ENCODE data around the gene SLC25A39. TPM values are rescaled to one million over a fixed set of nuclear protein-coding genes. Genes with fewer than 3 reads are reported as not detected.

The SLC25A39 gene
- total RNA-seq, 2 experiments from 2014 or later, result 193 to 200 TPM

GRCh38 chr17:44293509-44294226 lies 31.0 kb downstream of the SLC25A39 start:
- Mint-ChIP-seq H3K27me3 (no peaks in the 10 kb centered on the region), H3K9me3 (no peaks in the 10 kb centered on the region), H3K4me1 (peaks cover 5% of the 10 kb centered on the region), H3K4me3 (no peak overlapping the region), H3K27ac (no peak overlapping the region), H3K36me3 (no peaks in the 10 kb centered on the region)
- no peak for DNase-seq

GRCh38 chr17:44287651-44288050 lies 37.0 kb downstream of the SLC25A39 start:
- no peaks in the 10 kb centered on the region for H3K36me3 Mint-ChIP-seq
- no peak overlapping the region for H3K4me3 Mint-ChIP-seq
- H3K27me3 Mint-ChIP-seq, result no peaks in the 10 kb centered on the region
- H3K4me1 Mint-ChIP-seq, result no peaks in the 10 kb centered on the region
- no peaks in the 10 kb centered on the region for H3K9me3 Mint-ChIP-seq
- no peak overlapping the region for H3K27ac Mint-ChIP-seq
- DNase-seq, result no peak

GRCh38 chr17:44284024-44284400 lies 40.6 kb downstream of the SLC25A39 start:
- H3K27ac Mint-ChIP-seq, result no peak overlapping the region
- H3K9me3 Mint-ChIP-seq, result no peaks in the 10 kb centered on the region
- peaks cover 3% of the 10 kb centered on the region for H3K4me1 Mint-ChIP-seq
- H3K36me3 Mint-ChIP-seq, result no peaks in the 10 kb centered on the region
- DNase-seq, result no peak
- H3K4me3 Mint-ChIP-seq, result no peak overlapping the region
- peaks cover 5% of the 10 kb centered on the region for H3K27me3 Mint-ChIP-seq

GRCh38 chr17:44283344-44284023 lies 41.1 kb downstream of the SLC25A39 start:
- no peaks in the 10 kb centered on the region for H3K36me3 Mint-ChIP-seq
- H3K4me1 Mint-ChIP-seq, result peaks cover 3% of the 10 kb centered on the region
- H3K27me3 Mint-ChIP-seq, result peaks cover 5% of the 10 kb centered on the region
- no peak overlapping the region for H3K27ac Mint-ChIP-seq
- H3K9me3 Mint-ChIP-seq, result no peaks in the 10 kb centered on the region
- DNase-seq, result no peak
- H3K4me3 Mint-ChIP-seq, result no peak overlapping the region

- no peak for DNase-seq
- Mint-ChIP-seq H3K9me3 (no peaks in the 10 kb centered on the region), H3K4me3 (no peak overlapping the region), H3K27ac (no peak overlapping the region), H3K4me1 (peaks cover 3% of the 10 kb centered on the region), H3K27me3 (peaks cover 5% of the 10 kb centered on the region), H3K36me3 (no peaks in the 10 kb centered on the region)
These were observed 42.4 kb downstream of the SLC25A39 start for GRCh38 chr17:44282264-44282663.

GRCh38 chr17:44281570-44281969 lies 43.1 kb downstream of the SLC25A39 start:
- Mint-ChIP-seq H3K27me3 (peaks cover 5% of the 10 kb centered on the region), H3K9me3 (no peaks in the 10 kb centered on the region), H3K4me1 (peaks cover 3% of the 10 kb centered on the region), H3K4me3 (no peak overlapping the region), H3K27ac (no peak overlapping the region), H3K36me3 (no peaks in the 10 kb centered on the region)
- DNase-seq, result no peak

- DNase-seq, result no peak
- peaks cover 5% of the 10 kb centered on the region for H3K27me3 Mint-ChIP-seq
- H3K36me3 Mint-ChIP-seq, result no peaks in the 10 kb centered on the region
- no peak overlapping the region for H3K27ac Mint-ChIP-seq
- no peak overlapping the region for H3K4me3 Mint-ChIP-seq
- H3K4me1 Mint-ChIP-seq, result peaks cover 3% of the 10 kb centered on the region
- H3K9me3 Mint-ChIP-seq, result no peaks in the 10 kb centered on the region
These were observed 44.2 kb downstream of the SLC25A39 start for GRCh38 chr17:44280392-44280937.

GRCh38 chr17:44279666-44280391 lies 44.8 kb downstream of the SLC25A39 start:
- H3K4me1 Mint-ChIP-seq, result peaks cover 3% of the 10 kb centered on the region
- peak; percentile 10 for DNase-seq
- no peaks in the 10 kb centered on the region for H3K9me3 Mint-ChIP-seq
- no peak overlapping the region for H3K4me3 Mint-ChIP-seq
- H3K36me3 Mint-ChIP-seq, result no peaks in the 10 kb centered on the region
- no peak overlapping the region for H3K27ac Mint-ChIP-seq
- peaks cover 5% of the 10 kb centered on the region for H3K27me3 Mint-ChIP-seq

- Mint-ChIP-seq H3K9me3 (no peaks in the 10 kb centered on the region), H3K27me3 (peaks cover 5% of the 10 kb centered on the region), H3K4me1 (peaks cover 3% of the 10 kb centered on the region), H3K27ac (no peak overlapping the region), H3K36me3 (no peaks in the 10 kb centered on the region), H3K4me3 (no peak overlapping the region)
- DNase-seq, result no peak
These were observed 45.3 kb downstream of the SLC25A39 start for GRCh38 chr17:44279346-44279665.

GRCh38 chr17:44277976-44278375 lies 46.6 kb downstream of the SLC25A39 start:
- no peak overlapping the region for H3K4me3 Mint-ChIP-seq
- H3K27ac Mint-ChIP-seq, result no peak overlapping the region
- no peaks in the 10 kb centered on the region for H3K9me3 Mint-ChIP-seq
- no peaks in the 10 kb centered on the region for H3K36me3 Mint-ChIP-seq
- peaks cover 3% of the 10 kb centered on the region for H3K4me1 Mint-ChIP-seq
- peaks cover 5% of the 10 kb centered on the region for H3K27me3 Mint-ChIP-seq
- DNase-seq, result no peak

GRCh38 chr17:44273607-44274006 lies 51.0 kb downstream of the SLC25A39 start:
- Mint-ChIP-seq H3K36me3 (no peaks in the 10 kb centered on the region), H3K27ac (no peak overlapping the region), H3K4me3 (no peak overlapping the region), H3K27me3 (no peaks in the 10 kb centered on the region), H3K9me3 (no peaks in the 10 kb centered on the region), H3K4me1 (no peaks in the 10 kb centered on the region)
- no peak for DNase-seq

GRCh38 chr17:44272954-44273353 lies 51.7 kb downstream of the SLC25A39 start:
- no peak overlapping the region for H3K4me3 Mint-ChIP-seq
- no peaks in the 10 kb centered on the region for H3K4me1 Mint-ChIP-seq
- H3K27ac Mint-ChIP-seq, result no peak overlapping the region
- no peaks in the 10 kb centered on the region for H3K27me3 Mint-ChIP-seq
- no peak for DNase-seq
- no peaks in the 10 kb centered on the region for H3K36me3 Mint-ChIP-seq
- H3K9me3 Mint-ChIP-seq, result no peaks in the 10 kb centered on the region

GRCh38 chr17:44272321-44272951 lies 52.2 kb downstream of the SLC25A39 start:
- Mint-ChIP-seq H3K9me3 (no peaks in the 10 kb centered on the region), H3K36me3 (no peaks in the 10 kb centered on the region), H3K27ac (no peak overlapping the region), H3K27me3 (no peaks in the 10 kb centered on the region), H3K4me1 (no peaks in the 10 kb centered on the region), H3K4me3 (no peak overlapping the region)
- no peak for DNase-seq
